ENCODE measurements around the gene HSPA1A. TPM values are rescaled to one million over a fixed set of nuclear protein-coding genes. Genes with fewer than 3 reads are reported as not detected.

HSPA1A gene
- total and polyA plus RNA-seq, 9 of the 15 experiments (the other 6 are each of a cell fraction or from before 2014, with no cell fraction given), result 2.2 to 273 (median 107) TPM

- 0 out of 2 replicates have a peak, but pooled peaks have one; percentile 25 for TF ChIP-seq FOXO4 (CRISPR knock-in tag; IDR thresholded peaks at IDR 0.05)
- peak; percentile 29 for TF ChIP-seq TAF1 (IDR thresholded peaks at IDR 0.05; ENCODE audit: control insufficient read depth, extremely low read depth, insufficient read depth, low read length, severe bottlenecking)
- no peak for TF ChIP-seq NCOA2 (IDR thresholded peaks at IDR 0.05; ENCODE audit: partially characterized antibody in 2 of 2)
- no peak for TF ChIP-seq MED1 (CRISPR knock-in tag; IDR thresholded peaks at IDR 0.05; ENCODE audit: borderline replicate concordance)
- no peak for TF ChIP-seq ILK (tag; IDR thresholded peaks at IDR 0.05; ENCODE audit: borderline replicate concordance, low read depth)
- no peak for TF ChIP-seq ZNF707 (CRISPR knock-in tag; conservative IDR thresholded peaks at IDR 0.05)
- peak; percentile 90 for TF ChIP-seq FOXK1 (CRISPR knock-in tag; IDR thresholded peaks at IDR 0.05; ENCODE audit: borderline replicate concordance)
- no peak for TF ChIP-seq RBM17 (IDR thresholded peaks at IDR 0.05; ENCODE audit: borderline replicate concordance, low read depth, low read length)
- no peak for TF ChIP-seq ZNF79 (CRISPR knock-in tag; IDR thresholded peaks at IDR 0.05; ENCODE audit: low read depth)
- no peak for TF ChIP-seq ZNF354B (CRISPR knock-in tag; IDR thresholded peaks at IDR 0.05)
- 0 out of 2 replicates have a peak, but pooled peaks have one; percentile 26 for TF ChIP-seq CREB1 (IDR thresholded peaks at IDR 0.05)
- TF ChIP-seq CREB1 (CRISPR knock-in tag; IDR thresholded peaks at IDR 0.05), result no peak; the same call in 1 of the 2 replicates
- TF ChIP-seq HNRNPH1 (optimal IDR thresholded peaks at IDR 0.05; ENCODE audit: low read depth, low read length), result no peak
- TF ChIP-seq, protein P1, sequence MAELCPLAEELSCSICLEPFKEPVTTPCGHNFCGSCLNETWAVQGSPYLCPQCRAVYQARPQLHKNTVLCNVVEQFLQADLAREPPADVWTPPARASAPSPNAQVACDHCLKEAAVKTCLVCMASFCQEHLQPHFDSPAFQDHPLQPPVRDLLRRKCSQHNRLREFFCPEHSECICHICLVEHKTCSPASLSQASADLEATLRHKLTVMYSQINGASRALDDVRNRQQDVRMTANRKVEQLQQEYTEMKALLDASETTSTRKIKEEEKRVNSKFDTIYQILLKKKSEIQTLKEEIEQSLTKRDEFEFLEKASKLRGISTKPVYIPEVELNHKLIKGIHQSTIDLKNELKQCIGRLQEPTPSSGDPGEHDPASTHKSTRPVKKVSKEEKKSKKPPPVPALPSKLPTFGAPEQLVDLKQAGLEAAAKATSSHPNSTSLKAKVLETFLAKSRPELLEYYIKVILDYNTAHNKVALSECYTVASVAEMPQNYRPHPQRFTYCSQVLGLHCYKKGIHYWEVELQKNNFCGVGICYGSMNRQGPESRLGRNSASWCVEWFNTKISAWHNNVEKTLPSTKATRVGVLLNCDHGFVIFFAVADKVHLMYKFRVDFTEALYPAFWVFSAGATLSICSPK (IDR thresholded peaks at IDR 0.05; ENCODE audit: borderline replicate concordance), result peak; percentile 28; the same call in 1 of the 2 replicates
- TF ChIP-seq ZFP36 (IDR thresholded peaks at IDR 0.05; ENCODE audit: low read depth, low read length, partially characterized antibody), result peak; percentile 55
- no peak for TF ChIP-seq ZNF12 (CRISPR knock-in tag; IDR thresholded peaks at IDR 0.05)
- TF ChIP-seq ERF (CRISPR knock-in tag; IDR thresholded peaks at IDR 0.05), result 0 out of 2 replicates have a peak, but pooled peaks have one; percentile 8
- TF ChIP-seq, protein P2, sequence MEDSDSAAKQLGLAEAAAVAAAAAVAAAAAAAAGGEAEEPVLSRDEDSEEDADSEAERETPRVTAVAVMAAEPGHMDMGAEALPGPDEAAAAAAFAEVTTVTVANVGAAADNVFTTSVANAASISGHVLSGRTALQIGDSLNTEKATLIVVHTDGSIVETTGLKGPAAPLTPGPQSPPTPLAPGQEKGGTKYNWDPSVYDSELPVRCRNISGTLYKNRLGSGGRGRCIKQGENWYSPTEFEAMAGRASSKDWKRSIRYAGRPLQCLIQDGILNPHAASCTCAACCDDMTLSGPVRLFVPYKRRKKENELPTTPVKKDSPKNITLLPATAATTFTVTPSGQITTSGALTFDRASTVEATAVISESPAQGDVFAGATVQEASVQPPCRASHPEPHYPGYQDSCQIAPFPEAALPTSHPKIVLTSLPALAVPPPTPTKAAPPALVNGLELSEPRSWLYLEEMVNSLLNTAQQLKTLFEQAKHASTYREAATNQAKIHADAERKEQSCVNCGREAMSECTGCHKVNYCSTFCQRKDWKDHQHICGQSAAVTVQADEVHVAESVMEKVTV (CRISPR knock-in tag; IDR thresholded peaks at IDR 0.05), result peak; percentile 99
- no peak for TF ChIP-seq ZNF436 (CRISPR knock-in tag; IDR thresholded peaks at IDR 0.05)
- TF ChIP-seq STAG1 (CRISPR knock-in tag; IDR thresholded peaks at IDR 0.05; ENCODE audit: borderline replicate concordance), result peak; percentile 85
- no peak for TF ChIP-seq NFRKB (IDR thresholded peaks at IDR 0.05; ENCODE audit: low read depth)
- TF ChIP-seq, protein P3, sequence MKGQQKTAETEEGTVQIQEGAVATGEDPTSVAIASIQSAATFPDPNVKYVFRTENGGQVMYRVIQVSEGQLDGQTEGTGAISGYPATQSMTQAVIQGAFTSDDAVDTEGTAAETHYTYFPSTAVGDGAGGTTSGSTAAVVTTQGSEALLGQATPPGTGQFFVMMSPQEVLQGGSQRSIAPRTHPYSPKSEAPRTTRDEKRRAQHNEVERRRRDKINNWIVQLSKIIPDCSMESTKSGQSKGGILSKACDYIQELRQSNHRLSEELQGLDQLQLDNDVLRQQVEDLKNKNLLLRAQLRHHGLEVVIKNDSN (CRISPR knock-in tag; IDR thresholded peaks at IDR 0.05), result no peak
- TF ChIP-seq GATAD2A (IDR thresholded peaks at IDR 0.05), result no peak; the same call in 1 of the 2 replicates
Measured at GRCh38 chr6:31769684-31770371, 45.5 kb upstream of the HSPA1A start (continued).
